Fibroblast of lung (primary cell): ENCODE data around the gene TBX3. TPM values are rescaled to one million over a fixed set of nuclear protein-coding genes. Genes with fewer than 3 reads are reported as not detected.

ENCODE experiments used
- DNase-seq, 2 donors: peaks; one replicate each; pipeline versions ENCODE4 v3.0.0 to v3.0.0-alpha.2; 2010; ENCODE audit warnings: low read depth in 2 of 2
- H2AFZ ChIP-seq: 2 replicates; pipeline ENCODE4 v1.5.1; 2012; ENCODE audit warnings: low read length, control low read depth, inconsistent platforms
- H3K27ac ChIP-seq: 2 replicates; pipeline ENCODE4 v1.5.1; 2011; ENCODE audit warnings: low read length, control low read depth; ENCODE audit not compliant: insufficient read depth
- H3K27me3 ChIP-seq: 2 replicates; pipeline ENCODE4 v1.5.1; 2011; ENCODE audit warnings: mild to moderate bottlenecking, low read length; ENCODE audit not compliant: control insufficient read depth, insufficient read depth
- H3K36me3 ChIP-seq: 2 replicates; pipeline ENCODE4 v1.5.1; 2011; ENCODE audit warnings: low read length; ENCODE audit not compliant: control insufficient read depth, insufficient read depth
- H3K4me1 ChIP-seq: 2 replicates; pipeline ENCODE4 v1.5.1; 2011; ENCODE audit warnings: low read length; ENCODE audit not compliant: control insufficient read depth, insufficient read depth; ENCODE audit errors: extremely low read depth
- H3K4me2 ChIP-seq: 2 replicates; pipeline ENCODE4 v1.5.1; 2011; ENCODE audit warnings: low read length, control low read depth; ENCODE audit not compliant: insufficient read depth; ENCODE audit errors: extremely low read depth
- H3K4me3 ChIP-seq, 4 experiments: fragments of 200-600 bp in 1 of 4; sonication (generic) in 1 of 4; replicated peaks in 1 of 4; 2 replicates each; pipeline ENCODE4 v1.5.1; 2011 to 2016; ENCODE audit warnings: low read length in 4 of 4, low read depth in 3 of 4, mild to moderate bottlenecking in 3 of 4, control low read depth in 2 of 4, inconsistent platforms in 1 of 4, mixed read lengths in 1 of 4; ENCODE audit not compliant: insufficient read depth in 1 of 4; ENCODE audit errors: control extremely low read depth in 1 of 4
- H3K79me2 ChIP-seq: 2 replicates; pipeline ENCODE4 v1.5.1; 2012; ENCODE audit warnings: mild to moderate bottlenecking, low read length, inconsistent platforms; ENCODE audit not compliant: control insufficient read depth, insufficient read depth
- H3K9ac ChIP-seq: 2 replicates; pipeline ENCODE4 v1.5.1; 2011; ENCODE audit warnings: mild to moderate bottlenecking, low read length, control low read depth; ENCODE audit not compliant: insufficient read depth
- H3K9me3 ChIP-seq: 2 replicates; pipeline ENCODE4 v1.5.1; 2012; ENCODE audit warnings: low read depth, low read length; ENCODE audit not compliant: control insufficient read depth, insufficient read depth
- H4K20me1 ChIP-seq: 2 replicates; pipeline ENCODE4 v1.5.1; 2011; ENCODE audit warnings: low read length; ENCODE audit not compliant: control insufficient read depth, insufficient read depth; ENCODE audit errors: extremely low read depth
- EZH2 ChIP-seq: IDR thresholded peaks from 2 replicates; pipeline ENCODE4 v1.5.1; 2012; ENCODE audit warnings: low read length, control low read depth, mild to moderate bottlenecking; ENCODE audit errors: missing control alignments
- polyA plus RNA-seq, 2 donors: library from polyadenylated mRNA; depleted of rRNA in 1 of 2; stranded (reverse) in 1 of 2; unstranded in 1 of 2; fragments of >200 nt; gene quantifications; 2 replicates each; pipeline ENCODE4 v1.2.1, GENCODE V29; 2011 to 2012; ENCODE audit warnings: missing spikeins in 1 of 2
- total RNA-seq: library from RNA; depleted of rRNA; stranded (reverse); fragments of >200 nt; gene quantifications from 2 replicates; pipeline ENCODE4 v1.2.1, GENCODE V29; 2014
- TF ChIP-seq, protein P1 (sequence below), 2 donors: IDR thresholded peaks in 1 of 2; conservative IDR thresholded peaks in 1 of 2; 1 replicate in 1 of 2; 2 replicates in 1 of 2; pipeline ENCODE4 v1.5.1; 2011 to 2012; ENCODE audit warnings: low read length in 2 of 2, control low read depth in 1 of 2, inconsistent platforms in 1 of 2, low read depth in 1 of 2, mild to moderate bottlenecking in 1 of 2

Gene TBX3
- total and polyA plus RNA-seq, 2 donors (not counting 1 experiment from before 2014, with no cell fraction given), result 19.9 to 66.4 TPM

DNA sequence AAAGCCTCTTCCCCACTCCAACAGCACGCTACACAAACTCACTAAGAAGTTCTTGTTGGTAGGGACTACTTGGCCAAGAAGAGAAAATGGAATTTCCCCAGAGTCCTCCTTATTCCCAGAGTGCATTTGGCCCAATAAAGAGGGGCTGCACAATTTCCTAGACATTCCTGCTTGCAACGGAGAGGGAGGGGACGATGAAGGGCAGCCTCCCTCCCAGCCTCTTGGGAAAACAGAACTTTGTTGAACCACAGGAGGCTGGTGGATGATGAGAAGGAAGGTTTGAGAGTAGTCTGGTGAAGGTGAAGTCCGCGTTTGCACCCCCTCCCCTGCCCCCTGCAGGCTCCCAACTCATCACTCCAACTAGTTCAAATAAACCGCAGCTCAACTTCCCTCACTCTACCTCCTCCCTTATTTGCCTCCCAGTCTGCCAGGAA is 19.1 kb upstream of the TBX3 start:
- H4K20me1 ChIP-seq, result no peaks in the 10 kb centered on the region
- TF ChIP-seq, protein P1, sequence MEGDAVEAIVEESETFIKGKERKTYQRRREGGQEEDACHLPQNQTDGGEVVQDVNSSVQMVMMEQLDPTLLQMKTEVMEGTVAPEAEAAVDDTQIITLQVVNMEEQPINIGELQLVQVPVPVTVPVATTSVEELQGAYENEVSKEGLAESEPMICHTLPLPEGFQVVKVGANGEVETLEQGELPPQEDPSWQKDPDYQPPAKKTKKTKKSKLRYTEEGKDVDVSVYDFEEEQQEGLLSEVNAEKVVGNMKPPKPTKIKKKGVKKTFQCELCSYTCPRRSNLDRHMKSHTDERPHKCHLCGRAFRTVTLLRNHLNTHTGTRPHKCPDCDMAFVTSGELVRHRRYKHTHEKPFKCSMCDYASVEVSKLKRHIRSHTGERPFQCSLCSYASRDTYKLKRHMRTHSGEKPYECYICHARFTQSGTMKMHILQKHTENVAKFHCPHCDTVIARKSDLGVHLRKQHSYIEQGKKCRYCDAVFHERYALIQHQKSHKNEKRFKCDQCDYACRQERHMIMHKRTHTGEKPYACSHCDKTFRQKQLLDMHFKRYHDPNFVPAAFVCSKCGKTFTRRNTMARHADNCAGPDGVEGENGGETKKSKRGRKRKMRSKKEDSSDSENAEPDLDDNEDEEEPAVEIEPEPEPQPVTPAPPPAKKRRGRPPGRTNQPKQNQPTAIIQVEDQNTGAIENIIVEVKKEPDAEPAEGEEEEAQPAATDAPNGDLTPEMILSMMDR (conservative IDR thresholded peaks at IDR 0.05 in 1 of 2, IDR thresholded peaks at IDR 0.05 in 1 of 2; ENCODE audit: low read depth in 1 of 2, low read length in 2 of 2), result no peak
- no peak for TF ChIP-seq EZH2
- H3K4me2 ChIP-seq, result no peak overlapping the region
- no peaks in the 10 kb centered on the region for H3K9me3 ChIP-seq
- H3K4me3 ChIP-seq, result no peak overlapping the region
- peaks cover 7% of the 10 kb centered on the region for H3K4me1 ChIP-seq
- no peaks in the 10 kb centered on the region for H3K36me3 ChIP-seq
- peaks cover 5% of the 10 kb centered on the region for H3K27me3 ChIP-seq
- H2AFZ ChIP-seq, result no peak overlapping the region
- no peak for DNase-seq
- H3K27ac ChIP-seq, result no peak overlapping the region
- H3K79me2 ChIP-seq, result no peaks in the 10 kb centered on the region
- H3K9ac ChIP-seq, result no peak overlapping the region

GRCh38 chr12:114702462-114702861 is 18.5 kb upstream of the TBX3 start:
- Histone ChIP-seq H3K4me1 (peaks cover 7% of the 10 kb centered on the region), H3K9me3 (no peaks in the 10 kb centered on the region), H4K20me1 (no peaks in the 10 kb centered on the region), H3K27ac (no peak overlapping the region), H3K9ac (no peak overlapping the region), H2AFZ (no peak overlapping the region), H3K36me3 (no peaks in the 10 kb centered on the region), H3K4me2 (no peak overlapping the region), H3K27me3 (peaks cover 5% of the 10 kb centered on the region), H3K79me2 (no peaks in the 10 kb centered on the region), H3K4me3 (no peak overlapping the region)
- TF ChIP-seq, protein P1 (conservative IDR thresholded peaks at IDR 0.05 in 1 of 2, IDR thresholded peaks at IDR 0.05 in 1 of 2; ENCODE audit: low read depth in 1 of 2, low read length in 2 of 2), result no peak
- no peak for TF ChIP-seq EZH2
- no peak for DNase-seq

GRCh38 chr12:114701553-114701952 is 17.6 kb upstream of the TBX3 start:
- H3K27me3 ChIP-seq, result peaks cover 5% of the 10 kb centered on the region
- H3K36me3 ChIP-seq, result no peaks in the 10 kb centered on the region
- DNase-seq, result no peak
- H3K9me3 ChIP-seq, result no peaks in the 10 kb centered on the region
- no peak overlapping the region for H3K9ac ChIP-seq
- H3K4me1 ChIP-seq, result peaks cover 7% of the 10 kb centered on the region
- H3K4me3 ChIP-seq, result no peak overlapping the region
- no peak for TF ChIP-seq EZH2
- TF ChIP-seq, protein P1 (conservative IDR thresholded peaks at IDR 0.05 in 1 of 2, IDR thresholded peaks at IDR 0.05 in 1 of 2; ENCODE audit: low read depth in 1 of 2, low read length in 2 of 2), result no peak
- H3K4me2 ChIP-seq, result no peak overlapping the region
- H4K20me1 ChIP-seq, result no peaks in the 10 kb centered on the region
- no peak overlapping the region for H2AFZ ChIP-seq
- no peaks in the 10 kb centered on the region for H3K79me2 ChIP-seq
- no peak overlapping the region for H3K27ac ChIP-seq
